Common myeloid progenitor, CD34-positive (primary cell): Measurements from ENCODE around the gene IGSF3.
A peak's percentile ranks its signal among the peaks of the same experiment; 100 is the strongest.

ENCODE experiments used
- CTCF ChIA-PET: fragments of 350-600 bp; sonication (Branson Sonifier 250); formaldehyde crosslinking; loops from one replicate; lab custom pipeline; 2021; ENCODE audit warnings: antibody characterized with exemption; lab: Charles Lee
- POLR2A ChIA-PET: fragments of 350-600 bp; sonication (Branson Sonifier 250); formaldehyde crosslinking; loops from one replicate; lab custom pipeline; 2021; ENCODE audit warnings: antibody characterized with exemption; lab: Charles Lee
- DNase-seq, 3 donors: peaks; one replicate each; pipeline versions ENCODE4 v3.0.0 to v3.0.0-alpha.2; 2013
- H3K27ac ChIP-seq, 2 experiments: 1 replicate in 1 of 2; 2 replicates in 1 of 2; pipeline ENCODE4 v1.7.0; 2013; ENCODE audit warnings: inconsistent platforms in 2 of 2, low read length in 2 of 2, mild to moderate bottlenecking in 2 of 2, low read depth in 1 of 2, moderate library complexity in 1 of 2; ENCODE audit not compliant: severe bottlenecking in 2 of 2, insufficient read depth in 1 of 2, poor library complexity in 1 of 2
- H3K27me3 ChIP-seq, 5 experiments: replicated peaks in 2 of 5; 1 replicate in 3 of 5; 2 replicates in 2 of 5; pipeline versions ENCODE4 v1.6.1 to v1.7.0; 2013; ENCODE audit warnings: low read length in 4 of 5, mild to moderate bottlenecking in 2 of 5, moderate library complexity in 2 of 5, inconsistent platforms in 1 of 5; ENCODE audit not compliant: insufficient read depth in 5 of 5, control insufficient read depth in 4 of 5
- H3K36me3 ChIP-seq, 4 experiments: 1 replicate in 2 of 4; 2 replicates in 2 of 4; pipeline versions ENCODE4 v1.6.1 to v1.7.0; 2013; ENCODE audit warnings: low read length in 3 of 4, control low read depth in 1 of 4, mild to moderate bottlenecking in 1 of 4; ENCODE audit not compliant: control insufficient read depth in 4 of 4, insufficient read depth in 4 of 4
- H3K4me1 ChIP-seq, 4 experiments: 1 replicate in 3 of 4; 2 replicates in 1 of 4; pipeline versions ENCODE4 v1.6.1 to v1.7.1; 2013; ENCODE audit warnings: low read length in 3 of 4, mild to moderate bottlenecking in 3 of 4, control low read depth in 1 of 4, inconsistent platforms in 1 of 4, moderate library complexity in 1 of 4; ENCODE audit not compliant: control insufficient read depth in 4 of 4, insufficient read depth in 4 of 4; ENCODE audit errors: control extremely low read depth in 1 of 4
- H3K4me3 ChIP-seq, 7 experiments: 1 replicate in 4 of 7; 2 replicates in 3 of 7; pipeline versions ENCODE4 v1.5.1 to v1.7.0; 2013; ENCODE audit warnings: mild to moderate bottlenecking in 7 of 7, low read length in 6 of 7, moderate library complexity in 6 of 7, inconsistent platforms in 2 of 7, low read depth in 2 of 7, control low read depth in 1 of 7; ENCODE audit not compliant: insufficient read depth in 4 of 7, control insufficient read depth in 1 of 7; ENCODE audit errors: extremely low read depth in 1 of 7
- H3K9me3 ChIP-seq, 5 experiments: 1 replicate in 4 of 5; 2 replicates in 1 of 5; pipeline versions ENCODE4 v1.6.1 to v1.7.1; 2013; ENCODE audit warnings: low read length in 4 of 5, mild to moderate bottlenecking in 2 of 5, inconsistent platforms in 1 of 5, low read depth in 1 of 5, moderate library complexity in 1 of 5; ENCODE audit not compliant: control insufficient read depth in 4 of 5, insufficient read depth in 2 of 5; ENCODE audit errors: control extremely low read depth in 1 of 5
- WGBS: methylation state at CpG from one replicate; pipeline ENCODE4 v1.1.5; 2013; ENCODE audit not compliant: insufficient coverage; 5-methylcytosine and 5-hydroxymethylcytosine counted together

The IGSF3 gene

GRCh38 chr1:116559304-116559761 is 108.2 kb downstream of the IGSF3 start:
- Histone ChIP-seq H3K27me3 (no peaks in the 10 kb centered on the region), H3K9me3 (peaks cover 0 to 9% (median 6%) of the 10 kb centered on the region in 5 experiments), H3K4me3 (no peak overlapping the region), H3K4me1 (peaks cover 7 to 27% (median 11%) of the 10 kb centered on the region in 4 experiments), H3K36me3 (peaks cover 0 to 7% (median 1%) of the 10 kb centered on the region in 4 experiments), H3K27ac (no peak overlapping the region)
- ChIA-PET POLR2A (no interaction called here), CTCF (interaction anchor here (2.4 kb wide), 1 partner anchor 10 kb away, joined by 7 read pairs; no protein-coding TSS in a partner anchor)
- DNase-seq = no peak
- 81% methylated on average over 6 of the region's 8 CpGs for WGBS

GRCh38 chr1:116558571-116558970 is 109.0 kb downstream of the IGSF3 start:
- POLR2A ChIA-PET = no interaction called here
- Histone ChIP-seq H3K36me3 (peaks cover 0 to 5% (median 1%) of the 10 kb centered on the region in 4 experiments), H3K9me3 (peaks cover 0 to 6% (median 4%) of the 10 kb centered on the region in 5 experiments), H3K27ac (no peak overlapping the region), H3K4me3 (no peak overlapping the region), H3K27me3 (no peaks in the 10 kb centered on the region), H3K4me1 (peaks cover 7 to 29% (median 12%) of the 10 kb centered on the region in 4 experiments)
- WGBS = no CpG with 5 or more reads among the region's 1 CpG
- CTCF ChIA-PET = interaction anchor here (1.6 to 2.4 kb wide), 3 partner anchors 10 to 54 kb away, joined by 3 to 7 read pairs (median 4); no protein-coding TSS in a partner anchor
- DNase-seq = no peak

- no peak for DNase-seq
- 100% methylated on average over 1 of the region's 4 CpGs for WGBS
Observed at GRCh38 chr1:116558140-116558549, 109.4 kb downstream of the IGSF3 start.

DNA sequence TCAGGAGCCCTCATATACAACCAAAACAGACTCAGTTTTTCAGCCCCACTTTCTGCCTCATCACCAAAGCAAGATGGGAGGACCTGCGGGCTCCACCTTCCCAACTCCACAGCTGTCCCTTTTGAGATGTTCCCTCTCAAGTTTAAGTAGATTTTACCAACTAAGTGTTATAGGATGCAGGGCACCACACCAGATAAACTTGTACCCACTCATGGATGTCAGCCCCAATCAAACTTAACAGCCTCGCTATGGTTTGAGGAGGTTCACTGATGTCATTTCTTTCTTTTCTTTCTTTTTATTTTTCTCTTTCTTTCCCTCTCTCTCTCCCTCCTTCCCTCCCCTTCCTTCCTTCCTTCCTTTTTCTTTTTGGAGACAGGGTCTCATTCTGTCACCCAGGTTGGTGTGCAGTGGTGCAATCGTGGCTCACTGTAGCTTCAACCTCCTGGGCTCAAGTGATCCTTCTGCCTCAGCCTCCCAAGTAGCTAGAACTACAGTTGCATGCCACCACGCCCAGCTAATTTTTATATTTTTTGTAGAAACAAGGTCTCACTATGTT is 110.1 kb downstream of the IGSF3 start:
- Histone ChIP-seq H3K4me3 (no peak overlapping the region), H3K4me1 (peaks cover 7 to 33% (median 17%) of the 10 kb centered on the region in 4 experiments), H3K27me3 (no peaks in the 10 kb centered on the region), H3K9me3 (no peaks in the 10 kb centered on the region), H3K36me3 (peaks cover 0 to 2% (median 0%) of the 10 kb centered on the region in 4 experiments), H3K27ac (no peak overlapping the region)
- ChIA-PET POLR2A (no interaction called here), CTCF (interaction anchor here (1.4 to 2.3 kb wide), 5 partner anchors 9 to 53 kb away, joined by 3 to 9 read pairs (median 4); no protein-coding TSS in a partner anchor)
- WGBS = 88% methylated on average over 3 of the region's 4 CpGs
- DNase-seq = no peak

More at GRCh38 chr1:116558140-116558549, 109.4 kb downstream of the IGSF3 start:
- ChIA-PET CTCF (interaction anchor here (1.4 to 2.4 kb wide), 6 partner anchors 9 to 54 kb away, joined by 3 to 9 read pairs (median 5); no protein-coding TSS in a partner anchor), POLR2A (no interaction called here)
- Histone ChIP-seq H3K27me3 (no peaks in the 10 kb centered on the region), H3K4me3 (no peak overlapping the region), H3K9me3 (peaks cover 0 to 2% (median 1%) of the 10 kb centered on the region in 5 experiments), H3K4me1 (peaks cover 7 to 33% (median 16%) of the 10 kb centered on the region in 4 experiments), H3K36me3 (peaks cover 0 to 3% (median 1%) of the 10 kb centered on the region in 4 experiments), H3K27ac (no peak overlapping the region)

DNA sequence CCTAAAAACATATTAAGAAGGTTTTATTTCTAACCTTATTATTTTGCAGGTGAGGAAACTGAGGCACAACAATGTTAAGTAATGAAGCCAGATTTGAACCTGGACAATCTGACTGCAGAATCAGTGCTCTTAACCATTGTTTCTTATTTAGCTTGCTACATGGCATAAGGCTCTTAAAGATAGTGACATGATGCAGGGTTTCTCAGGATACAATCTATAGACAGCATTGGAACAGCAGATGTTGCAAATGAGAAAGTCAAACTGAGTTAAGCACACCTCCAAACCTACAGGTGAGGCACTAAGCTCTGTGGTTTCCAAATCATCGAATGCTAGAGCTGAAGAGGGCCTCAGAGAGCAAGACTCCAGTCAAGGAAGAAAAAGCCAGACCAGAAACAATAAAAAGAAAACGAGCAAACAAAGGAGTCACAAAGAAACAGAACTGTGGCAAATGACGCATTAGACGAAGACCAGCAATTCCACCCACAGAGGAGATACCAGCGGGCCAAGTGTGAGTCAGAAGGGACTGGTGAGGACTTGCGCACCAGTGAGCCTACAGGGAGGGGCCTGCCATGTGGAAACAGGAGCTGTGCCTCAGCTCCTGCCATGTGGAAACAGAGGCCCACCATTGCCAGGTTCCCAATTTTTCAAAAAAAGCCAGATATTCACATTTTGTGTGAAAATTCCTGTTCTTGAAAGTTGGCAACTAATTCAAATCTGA is 111.1 kb downstream of the IGSF3 start:
- no peak overlapping the region for H3K27ac ChIP-seq
- WGBS = 93% methylated on average over 6 of the region's 6 CpGs

GRCh38 chr1:116554924-116555323 is 112.6 kb downstream of the IGSF3 start:
- 86% methylated on average over 1 of the region's 2 CpGs for WGBS
- no peak overlapping the region for H3K27ac ChIP-seq

More for the DNA sequence above, 111.1 kb downstream of the IGSF3 start:
- peaks cover 5 to 32% (median 17%) of the 10 kb centered on the region in 4 experiments for H3K4me1 ChIP-seq
- ChIA-PET POLR2A (no interaction called here), CTCF (interaction anchor here (1.2 to 2.3 kb wide), 5 partner anchors 10 to 16 kb away, joined by 4 to 9 read pairs (median 4); no protein-coding TSS in a partner anchor)
- peaks cover 0 to 2% (median 0%) of the 10 kb centered on the region in 4 experiments for H3K36me3 ChIP-seq
- no peaks in the 10 kb centered on the region for H3K9me3 ChIP-seq
- peak in 1 of 3 donors; percentile 33 for DNase-seq
- no peak overlapping the region for H3K4me3 ChIP-seq
- no peaks in the 10 kb centered on the region for H3K27me3 ChIP-seq

More at GRCh38 chr1:116554924-116555323, 112.6 kb downstream of the IGSF3 start:
- no peaks in the 10 kb centered on the region for H3K9me3 ChIP-seq
- CTCF ChIA-PET = no interaction called here
- H3K4me1 ChIP-seq = peaks cover 5 to 19% (median 10%) of the 10 kb centered on the region in 4 experiments
- POLR2A ChIA-PET = no interaction called here
- no peak overlapping the region for H3K4me3 ChIP-seq
- H3K27me3 ChIP-seq = no peaks in the 10 kb centered on the region
- no peak for DNase-seq
- peaks cover 0 to 2% (median 0%) of the 10 kb centered on the region in 4 experiments for H3K36me3 ChIP-seq
